ENCODE data around the gene UBR1. TPM values are rescaled to one million over a fixed set of nuclear protein-coding genes. Genes with fewer than 3 reads are reported as not detected.

The UBR1 gene
- total RNA-seq, 1 experiment from 2014 or later, result 30.8 TPM

DNA sequence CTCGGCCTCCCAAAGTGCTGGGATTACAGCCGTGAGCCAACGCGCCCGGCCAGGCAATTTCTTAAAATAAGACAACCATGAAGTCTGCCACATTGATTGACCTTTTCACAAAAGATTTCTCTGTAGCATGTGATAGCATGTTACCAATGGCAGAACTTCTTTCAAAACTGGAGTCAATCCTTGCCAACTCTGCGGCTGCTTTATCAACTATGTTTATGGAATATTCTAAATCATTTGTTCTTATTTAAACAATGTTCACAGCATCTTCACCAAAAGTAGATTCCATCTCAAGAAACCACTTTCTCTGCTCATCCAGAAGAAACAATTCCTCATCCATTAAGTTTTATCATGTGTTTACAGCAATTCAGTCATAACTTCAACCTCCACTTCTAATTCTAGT is 9.4 kb downstream of the UBR1 start:
- Histone ChIP-seq H3K36me3 (ENCODE audit: insufficient read depth, low read length, poor library complexity, severe bottlenecking) (peaks cover 11% of the 10 kb centered on the region), H3K4me1 (ENCODE audit: insufficient read depth, low read length, poor library complexity, severe bottlenecking) (no peaks in the 10 kb centered on the region), H3K27ac (ENCODE audit: low read depth, low read length, poor library complexity, severe bottlenecking) (no peak overlapping the region), H3K9me3 (ENCODE audit: low read depth, low read length, poor library complexity, severe bottlenecking) (no peaks in the 10 kb centered on the region), H3K4me3 (ENCODE audit: low read depth, low read length, poor library complexity, severe bottlenecking) (no peak overlapping the region), H3K27me3 (replicated peaks; ENCODE audit: insufficient read depth, low read depth, low read length, poor library complexity) (no peaks in the 10 kb centered on the region)
- CTCF ChIA-PET, result no interaction called here
- no peak for DNase-seq (ENCODE audit: low spot score)
- POLR2A ChIA-PET (ENCODE audit: low non-redundant PET), result no interaction called here
- TF ChIP-seq, protein P1, sequence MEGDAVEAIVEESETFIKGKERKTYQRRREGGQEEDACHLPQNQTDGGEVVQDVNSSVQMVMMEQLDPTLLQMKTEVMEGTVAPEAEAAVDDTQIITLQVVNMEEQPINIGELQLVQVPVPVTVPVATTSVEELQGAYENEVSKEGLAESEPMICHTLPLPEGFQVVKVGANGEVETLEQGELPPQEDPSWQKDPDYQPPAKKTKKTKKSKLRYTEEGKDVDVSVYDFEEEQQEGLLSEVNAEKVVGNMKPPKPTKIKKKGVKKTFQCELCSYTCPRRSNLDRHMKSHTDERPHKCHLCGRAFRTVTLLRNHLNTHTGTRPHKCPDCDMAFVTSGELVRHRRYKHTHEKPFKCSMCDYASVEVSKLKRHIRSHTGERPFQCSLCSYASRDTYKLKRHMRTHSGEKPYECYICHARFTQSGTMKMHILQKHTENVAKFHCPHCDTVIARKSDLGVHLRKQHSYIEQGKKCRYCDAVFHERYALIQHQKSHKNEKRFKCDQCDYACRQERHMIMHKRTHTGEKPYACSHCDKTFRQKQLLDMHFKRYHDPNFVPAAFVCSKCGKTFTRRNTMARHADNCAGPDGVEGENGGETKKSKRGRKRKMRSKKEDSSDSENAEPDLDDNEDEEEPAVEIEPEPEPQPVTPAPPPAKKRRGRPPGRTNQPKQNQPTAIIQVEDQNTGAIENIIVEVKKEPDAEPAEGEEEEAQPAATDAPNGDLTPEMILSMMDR (conservative IDR thresholded peaks at IDR 0.05; ENCODE audit: low read depth, low read length), result no peak
- no peak for TF ChIP-seq EZH2 (IDR thresholded peaks at IDR 0.05; ENCODE audit: borderline replicate concordance, low read depth, low read length, poor library complexity, severe bottlenecking)
- BruUV-seq (replicated peaks), result no TSS peak
- intact Hi-C loops (cut with micrococcal nuclease; ENCODE audit: unreplicated experiment), result no loop called here

DNA sequence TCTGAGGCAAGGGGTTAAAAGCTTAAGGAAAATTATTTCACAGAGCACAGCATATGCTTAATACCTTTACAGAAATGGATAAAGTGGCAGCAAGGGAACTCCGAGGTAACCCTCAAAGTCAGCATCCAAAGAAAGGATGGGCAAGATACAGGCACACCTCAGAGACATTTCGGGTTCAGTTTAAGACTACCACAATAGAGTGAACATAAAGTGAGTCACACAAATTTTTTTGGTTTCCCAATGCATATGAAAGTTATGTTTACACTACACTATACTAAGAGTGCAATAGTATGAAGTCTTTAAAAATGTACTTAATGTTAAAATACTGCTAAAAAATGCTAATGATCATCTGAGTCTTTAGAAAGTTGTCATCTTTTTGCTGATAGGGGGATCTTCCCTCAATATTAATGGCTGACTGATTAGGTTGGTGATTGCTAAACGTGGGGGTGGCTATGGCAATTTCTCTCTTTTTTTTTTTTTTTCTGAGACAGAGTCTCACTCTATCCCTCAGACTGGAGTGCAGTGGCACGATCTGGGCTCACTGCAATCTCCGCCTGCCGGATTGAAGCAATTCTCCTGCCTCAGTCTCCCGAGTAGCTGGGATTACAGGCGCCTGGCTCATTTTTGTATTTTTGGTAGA is 10.0 kb downstream of the UBR1 start:
- no peaks in the 10 kb centered on the region for H3K9me3 ChIP-seq (ENCODE audit: low read depth, low read length, poor library complexity, severe bottlenecking)
- POLR2A ChIA-PET (ENCODE audit: low non-redundant PET), result no interaction called here
- DNase-seq (ENCODE audit: low spot score), result no peak
- peaks cover 7% of the 10 kb centered on the region for H3K36me3 ChIP-seq (ENCODE audit: insufficient read depth, low read length, poor library complexity, severe bottlenecking)
- TF ChIP-seq, protein P1 (conservative IDR thresholded peaks at IDR 0.05; ENCODE audit: low read depth, low read length), result no peak
- TF ChIP-seq EZH2 (IDR thresholded peaks at IDR 0.05; ENCODE audit: borderline replicate concordance, low read depth, low read length, poor library complexity, severe bottlenecking), result no peak
- BruUV-seq (replicated peaks), result no TSS peak
- intact Hi-C loops (cut with micrococcal nuclease; ENCODE audit: unreplicated experiment), result no loop called here
- CTCF ChIA-PET, result no interaction called here
- no peaks in the 10 kb centered on the region for H3K4me1 ChIP-seq (ENCODE audit: insufficient read depth, low read length, poor library complexity, severe bottlenecking)
- no peak overlapping the region for H3K27ac ChIP-seq (ENCODE audit: low read depth, low read length, poor library complexity, severe bottlenecking)
- no peak overlapping the region for H3K4me3 ChIP-seq (ENCODE audit: low read depth, low read length, poor library complexity, severe bottlenecking)
- no peaks in the 10 kb centered on the region for H3K27me3 ChIP-seq (replicated peaks; ENCODE audit: insufficient read depth, low read depth, low read length, poor library complexity)

DNA sequence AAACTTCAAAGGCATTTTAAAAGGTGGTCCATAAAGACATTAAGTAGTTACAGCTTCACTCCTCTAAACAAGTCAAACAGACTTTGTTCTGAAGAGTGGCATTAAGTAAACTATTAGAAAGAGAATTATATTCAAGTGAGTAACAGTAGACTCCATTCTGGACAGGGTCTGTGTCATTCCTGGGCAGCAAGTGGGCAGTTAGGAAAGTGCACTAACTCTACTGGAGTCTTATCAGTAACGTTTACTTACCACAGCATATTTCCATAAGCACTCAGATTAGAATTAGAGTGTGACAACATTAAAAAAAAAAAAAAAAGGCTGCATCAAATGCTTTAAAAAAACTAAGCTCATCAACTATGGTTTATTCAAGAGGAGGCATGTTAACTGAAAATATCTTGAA is 10.6 kb downstream of the UBR1 start:
- no peaks in the 10 kb centered on the region for H3K27me3 ChIP-seq (replicated peaks; ENCODE audit: insufficient read depth, low read depth, low read length, poor library complexity)
- ChIA-PET POLR2A (ENCODE audit: low non-redundant PET) (no interaction called here), CTCF (no interaction called here)
- H3K9me3 ChIP-seq (ENCODE audit: low read depth, low read length, poor library complexity, severe bottlenecking), result no peaks in the 10 kb centered on the region
- no peak overlapping the region for H3K4me3 ChIP-seq (ENCODE audit: low read depth, low read length, poor library complexity, severe bottlenecking)
- H3K36me3 ChIP-seq (ENCODE audit: insufficient read depth, low read length, poor library complexity, severe bottlenecking), result peaks cover 6% of the 10 kb centered on the region
- intact Hi-C loops (cut with micrococcal nuclease; ENCODE audit: unreplicated experiment), result no loop called here
- TF ChIP-seq, protein P1 (conservative IDR thresholded peaks at IDR 0.05; ENCODE audit: low read depth, low read length), result no peak
- TF ChIP-seq EZH2 (IDR thresholded peaks at IDR 0.05; ENCODE audit: borderline replicate concordance, low read depth, low read length, poor library complexity, severe bottlenecking), result no peak
- no TSS peak for BruUV-seq (replicated peaks)
- no peak overlapping the region for H3K27ac ChIP-seq (ENCODE audit: low read depth, low read length, poor library complexity, severe bottlenecking)
- no peaks in the 10 kb centered on the region for H3K4me1 ChIP-seq (ENCODE audit: insufficient read depth, low read length, poor library complexity, severe bottlenecking)
- DNase-seq (ENCODE audit: low spot score), result no peak

All from A673 (cell line).